ENCODE data around the gene AKNA.

AKNA gene

GRCh38 chr9:114385397-114386181, 2.2 kb downstream of the AKNA start:
- peak; percentile 97 for DNase-seq
- in situ Hi-C loops (cut with MboI; ENCODE audit: low pct_unique_long_range_greater_than_20kb, low sequenced_read_pairs): no loop called here

GRCh38 chr9:114384836-114385396, 2.9 kb downstream of the AKNA start:
- no peak for DNase-seq
- in situ Hi-C loops (cut with MboI; ENCODE audit: low pct_unique_long_range_greater_than_20kb, low sequenced_read_pairs): no loop called here

DNA sequence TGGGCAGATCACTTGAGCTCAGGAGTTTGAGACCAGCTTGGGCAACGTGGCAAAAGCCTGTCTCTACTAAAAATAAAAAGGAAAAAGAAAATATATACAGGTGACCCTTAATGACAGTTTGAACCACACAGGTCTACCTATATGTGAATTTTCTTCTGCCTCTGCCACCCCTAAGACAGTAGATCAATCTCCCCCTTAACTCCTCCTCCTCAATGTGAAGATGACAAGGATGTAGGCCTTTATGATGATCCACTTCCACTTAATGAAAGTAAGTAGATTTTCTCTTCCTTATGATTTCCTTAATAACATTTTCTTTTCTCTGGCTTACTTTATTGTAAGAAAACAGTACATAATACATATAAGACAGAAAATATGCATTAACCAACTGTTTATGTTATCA, 3.4 kb downstream of the AKNA start:
- no peak for DNase-seq
- in situ Hi-C loops (cut with MboI; ENCODE audit: low pct_unique_long_range_greater_than_20kb, low sequenced_read_pairs): no loop called here

GRCh38 chr9:114383521-114384231, 4.1 kb downstream of the AKNA start:
- in situ Hi-C loops (cut with MboI; ENCODE audit: low pct_unique_long_range_greater_than_20kb, low sequenced_read_pairs): no loop called here
- DNase-seq: no peak

- in situ Hi-C loops (cut with MboI; ENCODE audit: low pct_unique_long_range_greater_than_20kb, low sequenced_read_pairs): no loop called here
- DNase-seq: no peak
Observed at GRCh38 chr9:114382699-114383520, 4.9 kb downstream of the AKNA start.

DNA sequence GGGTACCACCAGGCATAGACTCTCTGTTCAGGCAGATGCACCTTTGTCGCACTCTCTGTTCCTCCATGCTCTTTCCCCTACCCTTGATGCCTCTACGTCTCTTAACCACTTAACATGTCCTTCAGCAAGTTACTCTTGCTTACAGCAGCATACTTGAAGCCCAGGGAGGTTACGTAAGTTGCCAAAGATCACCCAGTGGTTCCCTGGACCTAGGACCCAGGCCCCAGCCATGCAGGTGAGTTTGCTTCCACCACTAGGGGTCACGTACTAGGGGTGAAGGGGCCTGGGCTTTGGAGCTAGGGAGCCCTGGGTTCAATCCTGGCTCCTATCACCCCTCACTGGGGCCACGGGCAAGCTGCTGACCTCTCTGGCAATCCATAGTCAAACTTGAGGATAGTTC, 8.9 kb downstream of the AKNA start:
- no peak for DNase-seq

DNA sequence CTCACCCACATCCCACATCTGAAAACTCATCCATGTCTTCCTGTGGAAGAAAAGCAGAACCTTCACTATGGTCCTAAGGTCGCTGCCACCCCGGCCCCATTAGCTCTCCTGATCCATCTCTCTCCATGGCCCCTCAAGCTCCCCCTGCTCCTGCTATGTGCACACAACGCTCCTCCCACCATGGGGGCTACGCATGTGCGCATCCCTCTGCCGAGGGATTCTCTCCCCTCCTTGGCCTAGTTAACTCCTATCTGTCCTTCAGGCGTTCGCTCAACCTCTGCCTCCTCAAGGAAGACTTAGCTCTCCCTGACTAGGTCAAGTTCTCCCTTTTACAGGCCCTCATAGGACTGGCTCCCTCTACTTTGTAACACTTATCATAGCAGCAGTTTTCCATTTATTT, 9.8 kb downstream of the AKNA start:
- in situ Hi-C loops (cut with MboI; ENCODE audit: low pct_unique_long_range_greater_than_20kb, low sequenced_read_pairs): no loop called here
- DNase-seq: no peak

More for the DNA sequence above, 8.9 kb downstream of the AKNA start:
- in situ Hi-C loops (cut with MboI; ENCODE audit: low pct_unique_long_range_greater_than_20kb, low sequenced_read_pairs): no loop called here

- in situ Hi-C loops (cut with MboI; ENCODE audit: low pct_unique_long_range_greater_than_20kb, low sequenced_read_pairs): no loop called here
- no peak for DNase-seq
Observed at GRCh38 chr9:114376586-114377445, 11.0 kb downstream of the AKNA start.

GRCh38 chr9:114375386-114376175, 12.2 kb downstream of the AKNA start:
- in situ Hi-C loops (cut with MboI; ENCODE audit: low pct_unique_long_range_greater_than_20kb, low sequenced_read_pairs): no loop called here
- DNase-seq: no peak

DNA sequence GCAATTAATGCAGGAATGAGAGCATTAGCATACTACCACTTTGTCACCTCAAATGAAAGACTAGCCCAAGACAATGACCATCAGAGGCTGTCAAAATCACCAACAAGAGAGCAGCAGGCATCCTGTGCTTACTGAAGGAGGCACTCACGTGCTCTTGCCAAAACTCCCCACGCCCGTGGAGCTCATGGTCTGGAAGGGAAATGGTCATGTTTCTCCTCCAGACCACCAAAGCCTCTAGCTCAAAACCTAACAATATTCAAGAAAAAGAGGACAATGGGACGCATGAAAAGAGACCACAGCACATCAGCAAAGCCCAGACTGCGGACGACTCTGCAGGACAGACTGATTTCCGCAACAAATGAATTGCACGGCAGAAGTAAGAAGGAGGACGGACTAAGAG, 12.8 kb downstream of the AKNA start:
- in situ Hi-C loops (cut with MboI; ENCODE audit: low pct_unique_long_range_greater_than_20kb, low sequenced_read_pairs): no loop called here
- DNase-seq: no peak

GRCh38 chr9:114373960-114374730, 13.6 kb downstream of the AKNA start:
- in situ Hi-C loops (cut with MboI; ENCODE audit: low pct_unique_long_range_greater_than_20kb, low sequenced_read_pairs): no loop called here
- DNase-seq: no peak

- in situ Hi-C loops (cut with MboI; ENCODE audit: low pct_unique_long_range_greater_than_20kb, low sequenced_read_pairs): no loop called here
Observed at GRCh38 chr9:114372921-114373448, 14.8 kb downstream of the AKNA start.

GRCh38 chr9:114371973-114372917, 15.5 kb downstream of the AKNA start:
- in situ Hi-C loops (cut with MboI; ENCODE audit: low pct_unique_long_range_greater_than_20kb, low sequenced_read_pairs): no loop called here
- peak; percentile 77 for DNase-seq

More at GRCh38 chr9:114372921-114373448, 14.8 kb downstream of the AKNA start:
- peak; percentile 99 for DNase-seq

DNA sequence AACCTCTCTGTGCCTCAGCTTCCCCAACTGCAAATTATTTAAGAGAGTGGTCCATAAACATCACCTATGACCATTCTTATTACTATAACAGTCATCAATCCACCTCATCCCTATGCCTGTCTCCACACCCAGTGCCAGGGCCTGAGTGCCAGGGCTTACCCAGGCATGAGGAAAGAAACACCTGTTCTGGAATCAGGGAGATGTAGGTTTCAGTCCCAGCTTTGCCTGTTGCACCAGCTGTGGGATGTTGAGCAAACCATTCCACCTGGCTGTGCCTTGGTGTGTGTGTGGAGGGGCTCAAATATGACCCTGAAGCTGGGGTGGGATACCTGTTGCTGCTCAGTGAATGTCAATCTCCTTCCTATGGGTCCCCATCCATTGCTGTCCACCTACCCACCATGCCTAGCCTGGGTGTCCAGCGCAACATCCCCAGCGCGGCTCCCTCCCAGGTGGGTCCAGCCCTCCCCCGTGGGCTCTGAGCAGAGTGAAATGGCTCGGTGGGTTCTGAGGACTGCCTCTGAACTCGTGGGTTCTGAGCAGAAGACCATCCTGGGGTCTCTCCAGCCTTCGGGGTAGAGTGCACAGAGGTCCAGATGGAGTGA, 16.3 kb downstream of the AKNA start:
- in situ Hi-C loops (cut with MboI; ENCODE audit: low pct_unique_long_range_greater_than_20kb, low sequenced_read_pairs): no loop called here
- DNase-seq: no peak

GRCh38 chr9:114370968-114371320, 16.8 kb downstream of the AKNA start:
- in situ Hi-C loops (cut with MboI; ENCODE audit: low pct_unique_long_range_greater_than_20kb, low sequenced_read_pairs): no loop called here
- DNase-seq: no peak

Measured in KBM-7 (cell line).